Measurements from ENCODE around the gene MB.

GRCh38 chr22:35608088-35608487 is 9.0 kb downstream of the MB start:
- TF ChIP-seq, protein P1, sequence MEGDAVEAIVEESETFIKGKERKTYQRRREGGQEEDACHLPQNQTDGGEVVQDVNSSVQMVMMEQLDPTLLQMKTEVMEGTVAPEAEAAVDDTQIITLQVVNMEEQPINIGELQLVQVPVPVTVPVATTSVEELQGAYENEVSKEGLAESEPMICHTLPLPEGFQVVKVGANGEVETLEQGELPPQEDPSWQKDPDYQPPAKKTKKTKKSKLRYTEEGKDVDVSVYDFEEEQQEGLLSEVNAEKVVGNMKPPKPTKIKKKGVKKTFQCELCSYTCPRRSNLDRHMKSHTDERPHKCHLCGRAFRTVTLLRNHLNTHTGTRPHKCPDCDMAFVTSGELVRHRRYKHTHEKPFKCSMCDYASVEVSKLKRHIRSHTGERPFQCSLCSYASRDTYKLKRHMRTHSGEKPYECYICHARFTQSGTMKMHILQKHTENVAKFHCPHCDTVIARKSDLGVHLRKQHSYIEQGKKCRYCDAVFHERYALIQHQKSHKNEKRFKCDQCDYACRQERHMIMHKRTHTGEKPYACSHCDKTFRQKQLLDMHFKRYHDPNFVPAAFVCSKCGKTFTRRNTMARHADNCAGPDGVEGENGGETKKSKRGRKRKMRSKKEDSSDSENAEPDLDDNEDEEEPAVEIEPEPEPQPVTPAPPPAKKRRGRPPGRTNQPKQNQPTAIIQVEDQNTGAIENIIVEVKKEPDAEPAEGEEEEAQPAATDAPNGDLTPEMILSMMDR (IDR thresholded peaks at IDR 0.05; ENCODE audit: insufficient read depth, low read length), result no peak
- TF ChIP-seq POLR2AphosphoS5 (IDR thresholded peaks at IDR 0.05; ENCODE audit: low read depth) (no peak), REST (IDR thresholded peaks at IDR 0.05; ENCODE audit: insufficient replicate concordance, low read depth) (no peak), GABPA (IDR thresholded peaks at IDR 0.05; ENCODE audit: low read depth) (no peak)
